ENCODE measurements around the gene USP21. TPM values are rescaled to one million over a fixed set of nuclear protein-coding genes. Genes with fewer than 3 reads are reported as not detected.

The USP21 gene
- polyA plus RNA-seq, 2 of the 4 experiments (the other 2 are of a cell fraction) = 22.6 to 23.6 TPM

- H3K27ac ChIP-seq = no peak overlapping the region
Observed at GRCh38 chr1:161157867-161158266, 1.4 kb upstream of the USP21 start.

GRCh38 chr1:161158316-161159010 is 837 bp upstream of the USP21 start:
- H3K4me1 ChIP-seq = peaks cover 14% of the 10 kb centered on the region
- ATAC-seq (no peak; a peak in 1 of 6 replicates), DNase-seq (ENCODE audit: low read depth in 1 of 2, low spot score in 1 of 2) (no peak), FAIRE-seq (no peak)
- peak overlapping the region; percentile 87 for H3K4me2 ChIP-seq
- TF ChIP-seq RAD21 (conservative IDR thresholded peaks at IDR 0.05 in 1 of 2, IDR thresholded peaks at IDR 0.05 in 1 of 2) (no peak), PHF8 (IDR thresholded peaks at IDR 0.05; ENCODE audit: borderline replicate concordance, low read depth) (no peak), CEBPB (IDR thresholded peaks at IDR 0.05) (no peak), POLR2AphosphoS2 (conservative IDR thresholded peaks at IDR 0.05; ENCODE audit: low read length) (no peak), NPAS2 (CRISPR knock-in tag; IDR thresholded peaks at IDR 0.05; ENCODE audit: borderline replicate concordance) (no peak), MAFK (IDR thresholded peaks at IDR 0.05; ENCODE audit: partially characterized antibody) (no peak), HOXB13 (CRISPR knock-in tag; IDR thresholded peaks at IDR 0.05; ENCODE audit: low read depth) (no peak)
- POLR2A ChIA-PET = interaction anchor here (0.5 to 1.5 kb wide), 3 partner anchors 7 to 147 kb away, joined by 3 to 5 read pairs (median 3); partner anchors contain the start of gene PPOX
- peak overlapping the region; percentile 98 for H3K27ac ChIP-seq
- H3K4me3 ChIP-seq = peak overlapping the region; percentile 97
- no peaks in the 10 kb centered on the region for H3K9me3 ChIP-seq
- 46% methylated on average over 9 of the region's 9 CpGs for WGBS (ENCODE audit: missing lambda C conversion rate)
- CTCF ChIA-PET = interaction anchor here (0.7 to 7.9 kb wide), 12 partner anchors 8 to 169 kb away, joined by 3 to 59 read pairs (median 6); partner anchors contain the start of genes DEDD and PPOX

More at GRCh38 chr1:161157867-161158266, 1.4 kb upstream of the USP21 start:
- TF ChIP-seq CHD4 (IDR thresholded peaks at IDR 0.05; ENCODE audit: borderline replicate concordance) = no peak
- TF ChIP-seq TP53 (CRISPR knock-in tag; IDR thresholded peaks at IDR 0.05) = no peak
- no peak for TF ChIP-seq BHLHE40 (IDR thresholded peaks at IDR 0.05; ENCODE audit: low read depth, low read length)
- TF ChIP-seq SREBF2 (IDR thresholded peaks at IDR 0.05) = no peak
- no peak for TF ChIP-seq EHMT2 (IDR thresholded peaks at IDR 0.05; ENCODE audit: low read depth)
- no peak for TF ChIP-seq RARB (CRISPR knock-in tag; IDR thresholded peaks at IDR 0.05)
- Histone ChIP-seq H3K4me1 (peaks cover 16% of the 10 kb centered on the region), H3K4me2 (no peak overlapping the region), H3K4me3 (no peak overlapping the region), H3K9me3 (no peaks in the 10 kb centered on the region)
- ChIA-PET POLR2A (interaction anchor here (1.5 kb wide), 1 partner anchor 8 kb away, joined by 5 read pairs; the partner anchor contains the start of gene PPOX), CTCF (interaction anchor here (0.5 to 7.9 kb wide), 13 partner anchors 9 to 923 kb away, joined by 3 to 59 read pairs (median 5); partner anchors contain the start of genes DEDD and PPOX)
- no peak for FAIRE-seq
- no peak for DNase-seq (ENCODE audit: low read depth in 1 of 2, low spot score in 1 of 2)
- ATAC-seq = no peak
- WGBS (ENCODE audit: missing lambda C conversion rate) = 94% methylated on average over 1 of the region's 1 CpG

GRCh38 chr1:161159913-161160243 is 578 bp downstream of the USP21 start:
- 22% methylated on average over 11 of the region's 11 CpGs for WGBS (ENCODE audit: missing lambda C conversion rate)
- CTCF ChIA-PET = interaction anchor here (1.2 to 2.8 kb wide), 2 partner anchors 11 to 44 kb away, joined by 5 to 7 read pairs; no protein-coding TSS in a partner anchor
- Histone ChIP-seq H3K4me3 (peak overlapping the region; percentile 97), H3K4me1 (peaks cover 11% of the 10 kb centered on the region), H3K27ac (peak overlapping the region; percentile 98), H3K9me3 (no peaks in the 10 kb centered on the region), H3K4me2 (peak overlapping the region; percentile 87)
- no peak for TF ChIP-seq RARB (CRISPR knock-in tag; IDR thresholded peaks at IDR 0.05)
- TF ChIP-seq CBX2 (IDR thresholded peaks at IDR 0.05; ENCODE audit: borderline replicate concordance, low read depth) = no peak
- no peak for TF ChIP-seq HES2 (IDR thresholded peaks at IDR 0.05)
- TF ChIP-seq CHD4 (IDR thresholded peaks at IDR 0.05; ENCODE audit: borderline replicate concordance) = no peak
- TF ChIP-seq ZSCAN20 (CRISPR knock-in tag; IDR thresholded peaks at IDR 0.05) = no peak
- no peak for TF ChIP-seq POLR2AphosphoS2 (conservative IDR thresholded peaks at IDR 0.05; ENCODE audit: low read length)
- TF ChIP-seq RCOR1 (IDR thresholded peaks at IDR 0.05; ENCODE audit: low read depth, low read length) = no peak
- no peak for TF ChIP-seq REST (IDR thresholded peaks at IDR 0.05)
- no peak for TF ChIP-seq PHF8 (IDR thresholded peaks at IDR 0.05; ENCODE audit: borderline replicate concordance, low read depth)
- TF ChIP-seq MAX (IDR thresholded peaks at IDR 0.05) = no peak
- TF ChIP-seq RAD21 (conservative IDR thresholded peaks at IDR 0.05 in 1 of 2, IDR thresholded peaks at IDR 0.05 in 1 of 2) = no peak
- no peak for TF ChIP-seq RFX5 (IDR thresholded peaks at IDR 0.05)
- TF ChIP-seq HEYL (CRISPR knock-in tag; IDR thresholded peaks at IDR 0.05) = no peak
- TF ChIP-seq TFCP2L1 (CRISPR knock-in tag; IDR thresholded peaks at IDR 0.05) = no peak
- TF ChIP-seq GATA3 (IDR thresholded peaks at IDR 0.05; ENCODE audit: borderline replicate concordance) = no peak
- no peak for TF ChIP-seq BHLHE40 (IDR thresholded peaks at IDR 0.05; ENCODE audit: low read depth, low read length)
- no peak for TF ChIP-seq ZFP36 (IDR thresholded peaks at IDR 0.05; ENCODE audit: borderline replicate concordance, partially characterized antibody)
- TF ChIP-seq USF2 (IDR thresholded peaks at IDR 0.05) = no peak
- ATAC-seq = no peak
- FAIRE-seq = no peak
- no peak for DNase-seq (ENCODE audit: low read depth in 1 of 2, low spot score in 1 of 2)
- POLR2A ChIA-PET = no interaction called here
